Fibroblast of villous mesenchyme (primary cell): ENCODE data around the gene SBF2. TPM values are rescaled to one million over a fixed set of nuclear protein-coding genes. Genes with fewer than 3 reads are reported as not detected.
"Not testable (repeated sequence)": the region's sequence is repeated elsewhere in the genome, so short reads cannot be mapped to it uniquely, and the experiment has no call there.

Experiments
- DNase-seq: peaks from one replicate; pipeline ENCODE4 v3.0.0-alpha.2; 2010; ENCODE audit warnings: low read depth
- H3K4me3 ChIP-seq: 2 replicates; pipeline ENCODE4 v1.5.1; 2011; ENCODE audit warnings: low read depth, mild to moderate bottlenecking, low read length
- total RNA-seq: library from RNA; depleted of rRNA; stranded (reverse); fragments of >200 nt; gene quantifications from 2 replicates; pipeline ENCODE4 v1.2.3, GENCODE V29; 2012
- TF ChIP-seq, protein P1 (sequence below): IDR thresholded peaks from 2 replicates; pipeline ENCODE4 v1.5.1; 2012; ENCODE audit warnings: low read depth, mild to moderate bottlenecking, low read length; ENCODE audit not compliant: insufficient read depth

Gene SBF2
- total RNA-seq, 1 donor = 35.0 TPM

DNA sequence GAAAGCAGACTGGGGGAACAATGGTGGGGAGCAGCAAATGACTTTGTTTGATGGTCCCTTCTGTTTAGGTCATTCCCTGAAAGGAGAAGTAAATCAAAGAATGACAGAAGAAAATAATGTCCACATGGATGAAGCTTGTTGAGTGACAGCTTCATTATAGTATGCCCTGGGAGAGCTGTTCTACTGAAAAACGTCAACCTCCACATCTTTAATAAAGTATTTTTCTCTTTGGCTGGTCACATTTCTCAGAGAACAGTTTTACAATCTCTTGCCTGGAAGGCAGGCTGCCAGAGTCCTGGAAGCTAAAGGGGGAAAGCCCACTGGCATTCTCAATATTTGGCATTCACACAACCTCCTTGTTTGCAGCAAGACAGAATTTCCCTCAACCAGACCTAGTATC, 342.2 kb downstream of the SBF2 start:
- H3K4me3 ChIP-seq = no peak overlapping the region
- TF ChIP-seq, protein P1, sequence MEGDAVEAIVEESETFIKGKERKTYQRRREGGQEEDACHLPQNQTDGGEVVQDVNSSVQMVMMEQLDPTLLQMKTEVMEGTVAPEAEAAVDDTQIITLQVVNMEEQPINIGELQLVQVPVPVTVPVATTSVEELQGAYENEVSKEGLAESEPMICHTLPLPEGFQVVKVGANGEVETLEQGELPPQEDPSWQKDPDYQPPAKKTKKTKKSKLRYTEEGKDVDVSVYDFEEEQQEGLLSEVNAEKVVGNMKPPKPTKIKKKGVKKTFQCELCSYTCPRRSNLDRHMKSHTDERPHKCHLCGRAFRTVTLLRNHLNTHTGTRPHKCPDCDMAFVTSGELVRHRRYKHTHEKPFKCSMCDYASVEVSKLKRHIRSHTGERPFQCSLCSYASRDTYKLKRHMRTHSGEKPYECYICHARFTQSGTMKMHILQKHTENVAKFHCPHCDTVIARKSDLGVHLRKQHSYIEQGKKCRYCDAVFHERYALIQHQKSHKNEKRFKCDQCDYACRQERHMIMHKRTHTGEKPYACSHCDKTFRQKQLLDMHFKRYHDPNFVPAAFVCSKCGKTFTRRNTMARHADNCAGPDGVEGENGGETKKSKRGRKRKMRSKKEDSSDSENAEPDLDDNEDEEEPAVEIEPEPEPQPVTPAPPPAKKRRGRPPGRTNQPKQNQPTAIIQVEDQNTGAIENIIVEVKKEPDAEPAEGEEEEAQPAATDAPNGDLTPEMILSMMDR = no peak
- DNase-seq = peak; percentile 22

- H3K4me3 ChIP-seq = no peak overlapping the region
- no peak for DNase-seq
- TF ChIP-seq, protein P1 = no peak
These were observed 343.6 kb downstream of the SBF2 start for GRCh38 chr11:9950462-9950861.

DNA sequence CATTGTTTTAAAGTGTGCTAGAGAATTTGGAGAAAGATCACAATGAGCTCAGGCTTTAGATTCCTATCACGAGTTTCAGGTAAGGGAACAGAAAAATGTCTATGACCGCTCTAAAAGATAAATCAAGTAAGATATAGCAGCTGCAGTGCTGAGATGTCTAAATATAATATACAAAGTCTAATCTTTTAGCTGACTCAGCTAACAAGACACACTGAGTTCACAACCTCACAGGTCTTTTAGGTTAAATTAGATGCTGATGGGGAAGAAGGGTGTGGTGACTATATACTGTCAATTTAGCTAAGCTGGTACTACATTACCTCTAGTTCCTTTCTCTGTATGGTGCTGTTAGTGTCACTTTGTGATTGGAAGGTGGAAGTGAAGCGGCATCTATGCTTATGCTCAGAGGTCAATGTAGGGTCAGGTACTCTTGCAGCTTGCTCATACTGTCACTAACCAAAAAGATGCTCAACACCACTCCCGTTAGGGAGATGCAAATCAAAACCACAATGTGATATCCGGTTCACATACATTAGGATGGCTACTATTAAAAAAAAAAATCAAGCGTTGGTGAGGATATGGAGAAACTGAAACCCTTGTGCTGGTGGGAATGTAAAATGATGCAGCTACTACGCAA, 346.7 kb downstream of the SBF2 start:
- no peak for DNase-seq
- H3K4me3 ChIP-seq = no peak overlapping the region
- TF ChIP-seq, protein P1 = no peak

DNA sequence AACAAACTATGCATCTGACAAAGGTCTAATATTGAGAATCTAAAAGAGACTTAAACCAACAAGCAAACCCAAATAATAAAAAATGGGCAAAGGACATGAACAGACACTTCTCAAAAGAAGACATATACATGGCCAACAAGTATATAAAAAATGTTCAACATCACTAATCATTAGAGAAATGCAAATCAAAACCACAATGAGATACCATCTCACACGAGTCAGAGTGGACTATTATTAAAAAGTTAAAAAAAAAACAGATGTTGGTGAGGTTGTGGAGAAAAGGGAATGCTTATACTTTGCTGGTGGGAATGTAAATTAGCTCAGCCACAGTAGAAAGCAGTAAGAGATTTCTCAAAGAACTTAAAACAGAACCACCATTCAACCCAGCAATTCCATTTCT, 348.3 kb downstream of the SBF2 start:
- H3K4me3 ChIP-seq = not testable (repeated sequence)
- DNase-seq = peak; percentile 44

DNA sequence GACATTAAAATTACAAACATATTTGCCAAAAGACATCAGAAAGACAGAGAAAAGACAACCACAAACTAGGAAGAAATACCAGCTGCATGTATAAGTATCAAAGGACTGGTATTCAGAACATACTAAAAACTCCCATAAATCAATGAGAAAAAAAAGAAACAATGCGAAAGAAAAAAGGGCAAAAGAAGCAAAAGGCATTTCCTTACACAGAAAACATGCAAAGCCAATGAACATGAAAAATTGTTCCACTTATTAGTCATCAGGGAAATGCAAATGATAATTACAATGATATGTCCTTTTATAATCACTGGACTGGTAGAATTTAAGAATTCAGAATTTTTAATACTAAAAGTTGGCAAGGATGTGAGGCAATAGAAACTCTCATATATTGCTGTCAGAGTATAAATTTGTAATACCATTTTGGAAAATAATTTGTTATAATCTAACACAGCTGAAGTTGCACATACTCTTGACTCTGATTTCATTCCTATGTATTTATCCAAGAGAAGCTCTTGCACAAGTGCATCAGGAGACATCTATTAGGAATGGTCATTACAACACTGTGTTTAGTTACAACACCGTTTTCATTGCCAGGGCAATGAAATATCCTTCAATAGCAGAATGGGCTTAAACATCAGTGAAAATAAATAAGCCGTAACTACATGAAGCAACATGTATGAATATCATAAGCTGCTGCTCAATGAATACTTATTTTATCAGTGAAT, 350.5 kb downstream of the SBF2 start:
- peak; percentile 96 for DNase-seq
- TF ChIP-seq, protein P1 = no peak
- H3K4me3 ChIP-seq = no peak overlapping the region

- no peak for DNase-seq
- TF ChIP-seq, protein P1 = no peak
- no peak overlapping the region for H3K4me3 ChIP-seq
These were observed 352.0 kb downstream of the SBF2 start for GRCh38 chr11:9941991-9942390.

- DNase-seq, H3K4me3 ChIP-seq: not testable (repeated sequence)
These were observed 354.9 kb downstream of the SBF2 start for GRCh38 chr11:9939150-9939549.

- no peak for DNase-seq
- TF ChIP-seq, protein P1 = no peak
- no peak overlapping the region for H3K4me3 ChIP-seq
These were observed 357.3 kb downstream of the SBF2 start for GRCh38 chr11:9936754-9937153.

GRCh38 chr11:9932843-9933242, 361.2 kb downstream of the SBF2 start:
- DNase-seq, H3K4me3 ChIP-seq: not testable (repeated sequence)

DNA sequence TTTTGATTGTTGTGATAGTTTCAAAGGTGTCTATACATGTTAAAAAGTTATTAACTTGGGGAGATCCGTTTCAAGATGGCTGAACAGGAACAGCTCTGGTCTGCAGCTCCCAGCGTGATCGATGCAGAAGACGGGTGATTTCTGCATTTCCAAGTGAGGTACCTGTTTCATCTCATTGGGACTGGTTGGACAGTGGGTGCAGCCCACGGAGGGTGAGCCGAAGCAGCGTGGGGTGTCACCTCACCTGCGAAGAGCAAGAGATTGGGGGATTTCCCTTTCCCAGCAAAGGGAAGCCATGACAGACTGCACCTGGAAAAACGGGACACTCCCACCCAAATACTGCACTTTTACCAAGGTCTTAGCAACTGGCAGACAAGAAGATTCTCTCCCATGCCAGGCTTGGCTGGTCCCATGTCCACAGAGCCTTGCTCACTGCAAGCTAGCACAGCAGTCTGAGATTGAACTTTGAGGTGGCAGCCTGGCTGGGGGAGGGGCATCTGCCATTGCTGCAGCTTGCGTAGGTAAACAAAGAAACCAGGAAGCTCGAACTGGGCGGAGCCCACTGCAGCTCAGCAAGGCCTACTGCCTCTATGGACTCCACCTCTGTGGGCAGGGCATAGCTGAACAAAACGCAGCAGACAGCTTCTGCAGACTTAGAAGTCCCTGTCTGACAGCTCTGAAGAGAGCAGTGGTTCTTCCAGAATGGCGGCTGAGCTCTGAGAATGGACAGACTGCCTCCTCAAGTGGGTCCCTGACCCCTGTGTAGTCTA, 363.3 kb downstream of the SBF2 start:
- not testable (repeated sequence) for DNase-seq

More for the DNA sequence above, 363.3 kb downstream of the SBF2 start:
- H3K4me3 ChIP-seq = not testable (repeated sequence)
